Karpas-422 (cell line): ENCODE measurements around the gene IGF2. TPM values are rescaled to one million over a fixed set of nuclear protein-coding genes. Genes with fewer than 3 reads are reported as not detected.

ENCODE experiments used
- DNase-seq: peaks from one replicate; pipeline ENCODE4 v3.0.0-alpha.2; 2015
- H2AFZ ChIP-seq: fragments of 200-600 bp; sonication (generic); 2 replicates; pipeline ENCODE4 v1.6.1; 2014; ENCODE audit warnings: antibody characterized with exemption, low read length, mixed read lengths
- H3K27ac ChIP-seq: fragments of 200-600 bp; sonication (generic); 2 replicates; pipeline ENCODE4 v1.5.1; 2014; ENCODE audit warnings: mild to moderate bottlenecking, low read length, moderate library complexity
- H3K27me3 ChIP-seq: fragments of 200-600 bp; sonication (generic); 2 replicates; pipeline ENCODE4 v1.6.1; 2014; ENCODE audit warnings: low read length, mixed read lengths
- H3K36me3 ChIP-seq: fragments of 200-600 bp; sonication (generic); 2 replicates; pipeline ENCODE4 v1.6.1; 2014; ENCODE audit warnings: low read length, mixed read lengths; ENCODE audit not compliant: insufficient read depth
- H3K4me1 ChIP-seq: fragments of 200-600 bp; sonication (generic); 2 replicates; pipeline ENCODE4 v1.6.1; 2014; ENCODE audit warnings: mild to moderate bottlenecking, low read length, mixed read lengths
- H3K4me2 ChIP-seq: fragments of 200-600 bp; sonication (generic); 2 replicates; pipeline ENCODE4 v1.6.1; 2014; ENCODE audit warnings: low read length, low read depth, mild to moderate bottlenecking; ENCODE audit not compliant: poor library complexity, severe bottlenecking
- H3K4me3 ChIP-seq: fragments of 200-600 bp; sonication (generic); 2 replicates; pipeline ENCODE4 v1.5.1; 2014; ENCODE audit warnings: mild to moderate bottlenecking, antibody characterized with exemption, low read length, mixed read lengths
- H3K79me2 ChIP-seq: fragments of 200-600 bp; sonication (generic); 2 replicates; pipeline ENCODE4 v1.6.1; 2014; ENCODE audit warnings: mild to moderate bottlenecking, low read length, mixed read lengths
- H3K9ac ChIP-seq: fragments of 200-600 bp; sonication (generic); 2 replicates; pipeline ENCODE4 v1.6.0; 2014; ENCODE audit warnings: low read length
- H3K9me2 ChIP-seq: fragments of 200-600 bp; sonication (generic), shearing (Covaris generic); replicated peaks from 2 replicates; pipeline ENCODE4 v1.6.0; 2014; ENCODE audit warnings: mild to moderate bottlenecking, low read length, moderate library complexity; ENCODE audit not compliant: insufficient read depth
- H3K9me3 ChIP-seq: fragments of 300-700, 200-600 bp; sonication (generic); 2 replicates; pipeline ENCODE4 v1.6.1; 2014; ENCODE audit warnings: low read length, mixed read lengths
- H4K20me1 ChIP-seq: fragments of 200-600 bp; sonication (generic); 2 replicates; pipeline ENCODE4 v1.6.1; 2014; ENCODE audit warnings: mild to moderate bottlenecking, antibody characterized with exemption, low read length, low read depth; ENCODE audit not compliant: insufficient read depth
- total RNA-seq: library from RNA; depleted of rRNA; stranded (reverse); fragments of >200 nt; shearing (Covaris generic); gene quantifications from 2 replicates; pipeline ENCODE4 v1.2.3, GENCODE V29; 2014; ENCODE audit warnings: low replicate concordance

IGF2 gene
- total RNA-seq, 1 experiment from 2014 or later: not detected

- H3K9ac ChIP-seq: no peak overlapping the region
- H3K4me1 ChIP-seq: 0 out of 2 replicates have a peak, but pooled peaks cover 3% of the 10 kb centered on the region
- no peak for DNase-seq
- H3K9me2 ChIP-seq: no peaks in the 10 kb centered on the region
- H3K27ac ChIP-seq: no peak overlapping the region
- H2AFZ ChIP-seq: no peak overlapping the region
- H4K20me1 ChIP-seq: peaks cover 6% of the 10 kb centered on the region; the same call in 1 of the 2 replicates
- no peak overlapping the region for H3K4me3 ChIP-seq
- no peaks in the 10 kb centered on the region for H3K9me3 ChIP-seq
- no peaks in the 10 kb centered on the region for H3K79me2 ChIP-seq
- H3K36me3 ChIP-seq: no peaks in the 10 kb centered on the region
- H3K27me3 ChIP-seq: no peaks in the 10 kb centered on the region
- H3K4me2 ChIP-seq: no peak overlapping the region
These were observed 15.0 kb upstream of the IGF2 start for GRCh38 chr11:2154195-2154585.

GRCh38 chr11:2153581-2154194 is 14.5 kb upstream of the IGF2 start:
- Histone ChIP-seq H3K9me2 (no peaks in the 10 kb centered on the region), H3K4me1 (0 out of 2 replicates have a peak, but pooled peaks cover 3% of the 10 kb centered on the region), H2AFZ (no peak overlapping the region), H3K79me2 (no peaks in the 10 kb centered on the region), H3K27me3 (no peaks in the 10 kb centered on the region), H3K36me3 (no peaks in the 10 kb centered on the region), H3K4me3 (no peak overlapping the region), H4K20me1 (peaks cover 6% of the 10 kb centered on the region; the same call in 1 of the 2 replicates), H3K9me3 (no peaks in the 10 kb centered on the region), H3K9ac (no peak overlapping the region), H3K27ac (no peak overlapping the region), H3K4me2 (no peak overlapping the region)
- no peak for DNase-seq

DNA sequence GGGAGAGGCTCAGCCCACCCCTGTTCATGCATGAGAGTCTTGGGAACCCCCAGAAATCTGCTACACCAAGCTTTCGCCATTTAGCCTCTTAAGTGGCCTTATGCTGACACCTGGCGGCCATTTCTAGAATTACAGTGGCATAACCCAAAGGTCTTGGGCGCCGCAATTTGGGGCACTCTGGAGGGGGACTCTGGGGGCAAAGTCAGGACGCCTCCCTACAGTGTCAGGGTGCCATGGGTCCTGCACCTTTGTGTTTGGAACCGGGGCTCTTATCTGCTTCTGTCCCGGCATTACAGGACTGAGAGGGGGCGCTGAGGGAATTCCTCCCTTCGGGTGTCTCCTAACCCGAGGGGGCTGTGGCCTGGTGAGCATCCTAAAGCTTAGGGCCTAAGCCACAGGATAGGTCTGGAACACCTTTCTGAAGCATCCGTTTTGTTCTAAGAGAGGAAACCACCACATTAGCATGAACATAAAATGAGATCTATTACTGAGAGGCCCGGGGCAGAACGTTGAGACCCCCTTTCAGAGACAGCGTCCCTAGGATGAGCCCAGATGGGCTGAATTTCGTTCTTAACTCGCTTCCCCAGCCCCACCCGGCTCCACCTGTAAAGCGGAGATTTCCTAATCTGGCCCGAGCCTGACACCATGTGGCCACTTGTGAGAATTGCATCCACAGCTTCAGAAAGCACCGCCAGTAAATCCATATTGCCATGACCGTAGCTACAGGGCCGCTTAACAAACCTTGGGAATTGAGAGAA is 12.5 kb upstream of the IGF2 start:
- Histone ChIP-seq H3K9me3 (no peaks in the 10 kb centered on the region), H3K27me3 (no peaks in the 10 kb centered on the region), H3K9me2 (no peaks in the 10 kb centered on the region), H3K27ac (no peak overlapping the region), H4K20me1 (peaks cover 3% of the 10 kb centered on the region; the same call in 1 of the 2 replicates), H2AFZ (no peak overlapping the region), H3K9ac (no peak overlapping the region), H3K79me2 (no peaks in the 10 kb centered on the region), H3K4me3 (no peak overlapping the region), H3K4me2 (no peak overlapping the region), H3K36me3 (no peaks in the 10 kb centered on the region), H3K4me1 (0 out of 2 replicates have a peak, but pooled peaks cover 3% of the 10 kb centered on the region)
- DNase-seq: peak; percentile 92

- H3K4me2 ChIP-seq: no peak overlapping the region
- peak; percentile 54 for DNase-seq
- no peaks in the 10 kb centered on the region for H3K27me3 ChIP-seq
- H3K4me3 ChIP-seq: no peak overlapping the region
- H3K9me3 ChIP-seq: no peaks in the 10 kb centered on the region
- no peaks in the 10 kb centered on the region for H3K36me3 ChIP-seq
- H3K79me2 ChIP-seq: no peaks in the 10 kb centered on the region
- H3K9me2 ChIP-seq: no peaks in the 10 kb centered on the region
- H2AFZ ChIP-seq: no peak overlapping the region
- H4K20me1 ChIP-seq: 0 out of 2 replicates have a peak, but pooled peaks cover 3% of the 10 kb centered on the region
- H3K27ac ChIP-seq: no peak overlapping the region
- 0 out of 2 replicates have a peak, but pooled peaks cover 3% of the 10 kb centered on the region for H3K4me1 ChIP-seq
- no peak overlapping the region for H3K9ac ChIP-seq
These were observed 11.0 kb upstream of the IGF2 start for GRCh38 chr11:2149864-2150847.

DNA sequence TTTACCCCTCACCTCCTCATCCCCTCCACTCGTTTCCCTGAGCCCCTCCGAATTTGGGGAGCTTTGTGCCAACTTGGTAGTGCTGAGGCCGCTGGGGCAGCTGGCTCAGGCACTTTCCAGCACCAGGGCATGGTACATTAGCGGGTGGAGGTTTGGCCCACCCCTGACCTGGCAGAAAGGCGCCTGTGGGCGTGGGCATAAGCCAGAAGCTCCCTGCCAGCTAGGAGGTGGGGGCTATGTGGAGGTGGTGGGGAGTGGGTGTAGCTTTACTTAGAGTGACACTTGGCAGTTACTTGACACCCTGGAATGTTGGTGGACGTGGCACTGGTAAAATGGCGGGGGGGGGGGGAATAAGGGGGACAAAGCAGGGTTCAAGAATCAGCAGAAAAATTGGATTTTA is 10.3 kb upstream of the IGF2 start:
- Histone ChIP-seq H3K27ac (no peak overlapping the region), H4K20me1 (0 out of 2 replicates have a peak, but pooled peaks cover 3% of the 10 kb centered on the region), H3K27me3 (no peaks in the 10 kb centered on the region), H3K9me3 (no peaks in the 10 kb centered on the region), H3K4me1 (0 out of 2 replicates have a peak, but pooled peaks cover 3% of the 10 kb centered on the region), H3K36me3 (no peaks in the 10 kb centered on the region), H2AFZ (no peak overlapping the region), H3K79me2 (no peaks in the 10 kb centered on the region), H3K4me2 (no peak overlapping the region), H3K4me3 (no peak overlapping the region), H3K9me2 (no peaks in the 10 kb centered on the region), H3K9ac (no peak overlapping the region)
- no peak for DNase-seq

DNA sequence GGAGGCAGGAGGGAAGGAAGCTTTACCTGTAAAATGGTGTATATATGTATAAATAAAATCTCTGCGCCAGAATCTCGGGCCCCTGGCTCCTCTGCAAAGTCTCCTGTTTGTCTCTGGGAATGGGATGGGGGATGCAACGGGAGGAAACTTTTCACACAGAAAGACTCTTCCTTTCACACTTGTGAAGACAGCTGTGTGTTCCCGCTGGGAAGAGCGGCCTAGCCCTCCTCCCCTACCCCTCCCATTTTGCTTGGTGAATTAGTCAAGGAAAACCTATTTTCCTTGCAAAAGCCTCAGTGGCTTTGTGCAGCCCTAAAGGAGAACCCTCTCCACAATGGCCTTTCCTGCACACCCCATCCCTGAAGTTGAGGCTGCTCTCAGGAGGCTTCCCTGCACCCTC is 9.4 kb upstream of the IGF2 start:
- Histone ChIP-seq H4K20me1 (0 out of 2 replicates have a peak, but pooled peaks cover 3% of the 10 kb centered on the region), H3K36me3 (no peaks in the 10 kb centered on the region), H3K79me2 (no peaks in the 10 kb centered on the region), H2AFZ (no peak overlapping the region), H3K9me3 (no peaks in the 10 kb centered on the region), H3K27ac (no peak overlapping the region), H3K9ac (no peak overlapping the region), H3K27me3 (no peaks in the 10 kb centered on the region), H3K4me3 (no peak overlapping the region), H3K4me2 (no peak overlapping the region), H3K4me1 (0 out of 2 replicates have a peak, but pooled peaks cover 3% of the 10 kb centered on the region), H3K9me2 (no peaks in the 10 kb centered on the region)
- DNase-seq: no peak

GRCh38 chr11:2147391-2147790 is 8.2 kb upstream of the IGF2 start:
- Histone ChIP-seq H2AFZ (no peak overlapping the region), H3K79me2 (no peaks in the 10 kb centered on the region), H4K20me1 (0 out of 2 replicates have a peak, but pooled peaks cover 3% of the 10 kb centered on the region), H3K9me2 (no peaks in the 10 kb centered on the region), H3K4me2 (no peak overlapping the region), H3K27ac (no peak overlapping the region), H3K4me1 (0 out of 2 replicates have a peak, but pooled peaks cover 3% of the 10 kb centered on the region), H3K36me3 (no peaks in the 10 kb centered on the region), H3K9ac (no peak overlapping the region), H3K27me3 (no peaks in the 10 kb centered on the region), H3K4me3 (no peak overlapping the region), H3K9me3 (no peaks in the 10 kb centered on the region)
- no peak for DNase-seq
